HG03469 (cell line): ENCODE measurements around the gene TRIOBP.

Experiments
- ATAC-seq: cut with Tn5 transposase; IDR thresholded peaks from one replicate; pipeline ENCODE4 v1.9.1; 2021; ENCODE audit warnings: mild to moderate bottlenecking, moderate library complexity, moderate number of reproducible peaks; ENCODE audit not compliant: unreplicated experiment

The TRIOBP gene

GRCh38 chr22:37747080-37747714, 50.3 kb downstream of the TRIOBP start:
- no peak for ATAC-seq

DNA sequence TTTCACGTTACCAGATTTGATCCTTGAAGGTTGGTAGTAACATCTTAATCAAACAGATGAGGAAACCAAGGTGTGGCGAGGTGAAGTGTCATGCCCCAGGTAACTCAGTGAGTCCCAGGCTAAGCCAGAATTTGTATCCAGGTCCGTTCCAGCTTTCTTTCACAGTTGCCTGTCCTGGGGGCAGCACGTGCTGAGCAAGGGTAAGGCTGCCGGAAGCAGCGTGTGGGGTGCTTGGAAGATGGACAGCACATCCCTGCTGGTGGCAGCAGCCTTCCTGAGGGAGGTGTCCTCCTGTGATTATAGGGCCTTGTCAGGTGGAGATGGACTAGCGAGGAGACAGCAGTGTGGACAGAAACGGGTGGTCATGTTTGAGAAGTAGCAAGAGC, 50.9 kb downstream of the TRIOBP start:
- no peak for ATAC-seq

- no peak for ATAC-seq
These were observed 51.8 kb downstream of the TRIOBP start for GRCh38 chr22:37748659-37749058.

DNA sequence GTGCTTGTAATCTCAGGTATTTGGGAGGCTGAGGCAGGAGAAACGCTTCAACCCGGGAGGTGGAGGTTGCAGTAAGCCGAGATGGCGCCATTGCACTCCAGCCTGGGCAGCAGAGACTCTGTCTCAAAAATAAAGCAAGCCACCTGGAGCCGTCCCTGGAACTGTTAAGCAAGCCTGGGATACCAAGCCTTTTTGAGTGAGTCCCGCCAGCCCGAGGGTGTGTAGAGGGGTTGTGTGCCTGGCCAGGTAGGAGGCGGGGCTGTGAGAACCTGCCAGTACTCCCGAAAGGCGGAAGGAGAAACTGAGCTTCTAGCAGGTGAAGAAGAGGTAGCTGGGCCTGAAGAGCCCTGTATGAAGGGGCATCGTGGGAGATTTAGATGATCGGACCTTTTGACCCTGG, 52.4 kb downstream of the TRIOBP start:
- ATAC-seq, result no peak

DNA sequence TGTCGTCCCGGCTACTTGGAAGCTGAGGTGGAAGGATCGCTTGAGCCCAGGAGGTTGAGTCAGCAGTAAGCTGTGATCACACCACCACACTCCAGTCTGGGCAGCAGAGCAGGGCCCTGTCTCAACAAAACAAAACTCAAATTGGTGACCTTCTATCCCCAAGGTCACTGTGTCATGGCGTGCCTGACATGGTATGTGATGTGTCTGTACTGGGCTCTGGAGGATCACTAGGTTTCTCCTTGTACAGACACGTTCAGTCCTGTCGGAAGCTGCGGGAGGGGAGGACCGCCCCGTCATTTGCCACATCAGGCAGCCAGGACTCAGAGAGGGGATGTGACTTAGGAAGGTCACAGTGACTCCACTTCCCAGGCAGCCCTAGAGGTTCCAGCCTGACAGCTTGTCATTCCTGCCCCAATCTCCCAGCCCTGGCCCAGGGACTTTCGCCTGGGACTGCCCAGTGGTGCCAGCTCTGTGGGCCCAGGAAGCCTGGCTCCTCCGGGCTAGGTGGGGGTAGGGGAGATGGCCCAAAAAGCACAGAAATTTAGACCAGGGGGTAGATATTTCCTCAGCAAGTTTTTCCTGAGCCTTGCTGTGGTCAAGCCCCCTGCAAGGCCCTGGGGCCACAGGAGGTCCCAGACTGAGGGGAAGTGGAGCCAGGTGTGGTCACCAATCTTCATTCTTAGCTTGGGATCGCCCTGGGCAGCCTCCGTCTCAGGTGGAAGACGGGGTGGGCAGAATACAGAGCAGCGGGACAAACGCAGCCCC, 53.2 kb downstream of the TRIOBP start:
- ATAC-seq, result no peak

- no peak for ATAC-seq
These were observed 53.8 kb downstream of the TRIOBP start for GRCh38 chr22:37750596-37751162.

DNA sequence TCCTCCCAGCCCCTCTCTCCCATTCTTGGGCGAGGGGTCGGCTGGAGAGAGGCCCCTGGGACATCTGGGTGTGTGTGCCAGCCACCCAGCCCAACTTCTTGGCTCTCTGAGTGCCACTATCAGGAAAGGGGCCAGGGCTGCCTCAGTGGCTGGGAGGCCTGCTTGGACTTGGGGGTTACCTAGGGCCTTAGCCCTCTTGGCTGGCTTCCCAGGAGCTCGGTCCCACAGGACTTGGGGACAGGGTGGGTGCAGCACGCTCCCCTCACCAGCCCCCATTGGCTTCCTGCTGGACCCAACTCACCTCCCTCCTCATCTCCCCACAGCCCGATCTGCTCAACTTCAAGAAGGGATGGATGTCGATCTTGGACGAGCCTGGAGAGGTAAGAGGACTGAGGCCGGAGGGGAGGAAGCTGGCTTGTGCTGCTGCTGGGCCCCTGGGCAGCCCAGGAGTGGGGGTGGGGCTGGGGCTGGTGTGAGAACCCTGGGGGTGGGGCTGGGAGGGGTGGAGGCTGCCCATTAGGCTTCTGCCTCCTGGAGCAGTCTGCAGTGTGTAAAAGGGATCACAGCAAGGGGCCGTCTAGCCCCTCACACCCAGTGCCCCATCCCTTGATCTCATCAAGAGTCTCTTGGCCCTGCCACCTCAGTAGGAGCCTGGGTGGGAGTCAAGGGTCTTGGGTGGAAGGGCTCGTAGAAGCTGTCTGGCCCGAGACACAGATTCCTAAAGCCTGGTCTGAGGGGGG, 54.8 kb downstream of the TRIOBP start:
- ATAC-seq, result no peak

DNA sequence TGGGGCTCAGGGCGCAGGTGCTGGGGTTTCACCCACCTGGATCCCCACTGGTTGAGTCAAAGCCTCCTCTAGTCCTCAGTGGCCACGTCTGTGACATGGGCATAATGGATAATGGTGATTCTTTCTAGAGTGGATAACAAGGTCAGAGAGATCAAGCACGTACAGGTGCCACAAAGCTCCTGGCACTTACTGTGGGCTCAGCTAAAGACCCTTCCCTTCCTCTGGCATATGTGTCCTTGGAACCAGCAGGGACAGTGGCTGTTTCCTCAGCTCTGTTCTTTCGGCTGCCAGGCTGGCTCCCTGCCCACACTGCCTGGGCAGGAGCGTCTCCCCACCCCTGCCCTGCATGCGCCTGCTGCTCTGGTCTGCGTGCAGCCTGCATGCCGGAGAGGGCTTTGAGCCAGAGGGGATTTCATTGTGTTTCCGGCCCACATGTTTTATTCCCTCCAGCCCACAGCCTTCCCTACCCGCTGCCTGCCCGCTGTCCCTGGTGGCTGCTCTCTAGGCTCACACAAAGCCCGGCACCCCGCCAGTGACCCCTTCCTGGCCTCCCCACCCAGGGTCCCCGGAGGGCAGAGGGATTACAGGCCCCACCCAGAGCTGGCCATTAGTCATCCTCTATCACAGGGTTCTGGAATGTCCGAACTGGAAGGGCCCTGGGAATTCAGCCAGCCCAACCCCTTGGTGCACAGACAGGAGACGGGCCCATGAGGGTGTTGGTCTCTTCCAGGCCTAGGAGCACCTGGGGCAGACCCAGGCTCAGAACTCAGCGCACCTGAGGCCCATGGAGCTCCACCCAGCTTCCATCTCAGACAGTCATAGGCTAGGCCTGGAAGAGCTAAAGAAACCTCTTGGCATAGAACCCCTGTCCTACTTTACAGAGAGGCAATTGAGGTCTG, 55.6 kb downstream of the TRIOBP start:
- no peak for ATAC-seq

GRCh38 chr22:37753746-37754145, 56.9 kb downstream of the TRIOBP start:
- ATAC-seq, result no peak

GRCh38 chr22:37757663-37758062, 60.8 kb downstream of the TRIOBP start:
- ATAC-seq, result no peak

GRCh38 chr22:37758694-37759093, 61.8 kb downstream of the TRIOBP start:
- ATAC-seq, result no peak

GRCh38 chr22:37759281-37759680, 62.4 kb downstream of the TRIOBP start:
- ATAC-seq, result no peak

DNA sequence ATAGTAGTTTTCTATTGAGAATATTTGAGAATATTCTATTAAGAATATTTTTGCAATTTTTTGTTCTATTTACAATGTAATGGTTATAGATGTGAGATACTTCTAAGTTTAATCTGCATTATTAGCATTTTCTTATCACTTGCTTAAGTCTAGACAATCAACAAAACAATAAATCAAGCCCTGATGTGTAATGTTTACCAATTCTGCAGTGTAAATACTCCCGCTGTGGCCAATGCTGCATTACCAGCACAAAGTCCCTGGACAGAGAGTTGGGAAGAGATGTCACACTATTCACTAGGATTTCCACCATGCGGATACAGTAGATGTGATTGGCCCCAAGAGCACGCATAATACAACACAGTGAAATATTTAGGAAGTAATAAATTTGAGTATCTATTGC, 63.3 kb downstream of the TRIOBP start:
- no peak for ATAC-seq

- ATAC-seq, result no peak
These were observed 65.6 kb downstream of the TRIOBP start for GRCh38 chr22:37762389-37762836.

GRCh38 chr22:37763012-37763411, 66.2 kb downstream of the TRIOBP start:
- ATAC-seq, result no peak

DNA sequence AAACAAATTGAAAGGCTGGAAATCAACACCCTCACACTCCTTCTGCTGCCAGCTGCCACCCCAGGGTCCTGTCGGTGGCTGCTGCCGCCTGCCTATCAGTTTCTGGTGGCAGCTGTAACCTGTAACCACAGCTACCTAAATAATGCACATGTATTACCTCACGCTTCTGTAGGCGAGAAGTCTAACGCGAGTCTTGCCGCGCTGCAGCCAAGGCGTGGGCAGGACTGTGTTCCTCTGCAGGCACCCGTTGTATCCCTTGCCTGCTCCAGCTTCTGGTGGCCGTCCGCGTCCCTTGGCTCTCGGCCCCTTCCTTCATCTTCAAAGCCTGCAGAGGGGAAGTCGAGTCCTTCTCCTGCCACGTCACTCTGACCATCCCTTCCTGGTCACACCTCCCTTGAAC, 66.8 kb downstream of the TRIOBP start:
- ATAC-seq, result no peak

- ATAC-seq, result no peak
These were observed 67.8 kb downstream of the TRIOBP start for GRCh38 chr22:37764622-37765021.

DNA sequence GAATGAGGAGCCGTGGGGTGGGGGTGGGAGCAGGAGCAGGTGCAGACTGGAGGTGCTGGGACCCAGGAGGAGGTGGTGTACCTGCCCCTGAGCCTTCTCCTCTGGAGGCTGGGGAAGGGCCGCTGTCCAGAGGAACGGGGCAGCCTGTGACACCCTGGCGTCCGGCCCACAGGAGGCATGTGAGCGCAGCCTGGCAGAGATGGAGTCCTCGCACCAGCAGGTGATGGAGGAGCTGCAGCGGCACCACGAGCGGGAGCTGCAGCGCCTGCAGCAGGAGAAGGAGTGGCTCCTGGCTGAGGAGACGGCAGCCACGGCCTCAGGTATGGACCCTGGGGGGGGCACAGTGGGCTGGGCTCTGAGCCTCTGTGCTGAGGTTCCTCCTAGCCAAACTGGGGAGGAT, 68.7 kb downstream of the TRIOBP start:
- no peak for ATAC-seq

- ATAC-seq, result no peak
These were observed 69.2 kb downstream of the TRIOBP start for GRCh38 chr22:37765953-37766576.

- no peak for ATAC-seq
These were observed 71.4 kb downstream of the TRIOBP start for GRCh38 chr22:37768273-37768672.
